MCF 10A (cell line): ENCODE measurements around the gene GRM7. TPM values are rescaled to one million over a fixed set of nuclear protein-coding genes. Genes with fewer than 3 reads are reported as not detected.

Experiments
- BruUV-seq: library from RNA; stranded (reverse); fragments of 400-500 nt; replicated peaks from 2 replicates; lab custom pipeline; 2021; lab: Mats Ljungman, UMichigan
- CTCF ChIA-PET: fragments of 300-600 bp; sonication (Branson Sonifier 250); formaldehyde crosslinking; extraction: SDS; loops from one replicate; lab custom pipeline; 2021; ENCODE audit warnings: antibody characterized with exemption, inconsistent platforms; lab: Yijun Ruan, JAX
- POLR2A ChIA-PET: fragments of 300-600, 350-650 bp; sonication (Branson Sonifier 250); formaldehyde crosslinking; extraction: SDS; loops from one replicate; lab custom pipeline; 2020; ENCODE audit warnings: antibody characterized with exemption, inconsistent platforms; lab: Yijun Ruan, JAX
- DNase-seq: peaks from one replicate; pipeline ENCODE4 v3.0.0-alpha.2; 2018; ENCODE audit not compliant: unreplicated experiment
- H3K27ac Mint-ChIP-seq: one replicate; pipeline ENCODE4 v1.8.0; 2022; ENCODE audit warnings: mild to moderate bottlenecking, low read depth, mixed read lengths; ENCODE audit not compliant: unreplicated experiment
- H3K27me3 Mint-ChIP-seq: one replicate; pipeline ENCODE4 v1.8.0; 2022; ENCODE audit warnings: mixed read lengths; ENCODE audit not compliant: insufficient read depth, unreplicated experiment
- H3K36me3 Mint-ChIP-seq: one replicate; pipeline ENCODE4 v1.8.0; 2022; ENCODE audit warnings: mild to moderate bottlenecking, moderate library complexity, mixed read lengths; ENCODE audit not compliant: insufficient read depth, unreplicated experiment
- H3K4me1 Mint-ChIP-seq: one replicate; pipeline ENCODE4 v1.8.0; 2022; ENCODE audit warnings: mixed read lengths; ENCODE audit not compliant: insufficient read depth, unreplicated experiment
- H3K4me3 Mint-ChIP-seq: one replicate; pipeline ENCODE4 v1.8.0; 2022; ENCODE audit warnings: mild to moderate bottlenecking, moderate library complexity, mixed read lengths; ENCODE audit not compliant: unreplicated experiment
- H3K9me3 Mint-ChIP-seq: one replicate; pipeline ENCODE4 v1.8.0; 2022; ENCODE audit warnings: mixed read lengths; ENCODE audit not compliant: unreplicated experiment
- CTCF ChIP-seq: fragments of 200-600 bp; IDR thresholded peaks from one replicate; pipeline ENCODE4 v1.8.0; 2022; ENCODE audit warnings: antibody characterized with exemption, mild to moderate bottlenecking; ENCODE audit not compliant: unreplicated experiment
- intact Hi-C: fragments of 100-400 bp; cut with micrococcal nuclease; formaldehyde crosslinking; loops from 2 replicates; pipeline ENCODE4 v1.14.1; 2022
- total RNA-seq: library from RNA; stranded (reverse); gene quantifications from 2 replicates; pipeline ENCODE4 v1.2.3, GENCODE V29; 2022

GRM7 gene
- total RNA-seq, 1 experiment from 2014 or later, result not detected

DNA sequence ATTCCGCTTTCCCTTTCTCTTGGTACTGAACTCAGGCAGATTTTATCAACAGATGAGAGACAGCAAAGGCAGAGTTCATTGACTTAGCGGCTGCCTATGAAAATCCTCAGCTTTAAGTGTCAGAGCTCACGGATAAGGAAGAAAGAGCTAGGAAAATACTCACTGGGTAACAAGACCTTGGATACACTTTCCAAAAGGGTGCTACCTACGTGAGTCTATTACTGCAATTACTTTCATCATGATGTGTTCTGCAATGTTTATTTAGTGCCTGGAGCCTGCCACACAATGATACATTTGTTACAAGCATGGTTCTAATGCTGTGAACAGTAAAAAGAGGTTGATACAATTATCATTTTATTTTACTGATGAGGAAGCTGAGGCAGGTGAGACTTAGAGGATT, 177.5 kb downstream of the GRM7 start:
- H3K9me3 Mint-ChIP-seq, result no peaks in the 10 kb centered on the region
- BruUV-seq, result no TSS peak
- no peak for DNase-seq
- H3K4me1 Mint-ChIP-seq, result no peaks in the 10 kb centered on the region
- no peak overlapping the region for H3K27ac Mint-ChIP-seq
- no peak overlapping the region for H3K4me3 Mint-ChIP-seq
- ChIA-PET CTCF (interaction anchor here (0.6 kb wide), 1 partner anchor 1347 kb away, joined by 3 read pairs; no protein-coding TSS in a partner anchor), POLR2A (interaction anchor here (0.9 kb wide), 1 partner anchor 13 kb away, joined by 3 read pairs; no protein-coding TSS in a partner anchor)
- intact Hi-C loops, result no loop called here
- no peaks in the 10 kb centered on the region for H3K36me3 Mint-ChIP-seq
- no peak for TF ChIP-seq CTCF
- H3K27me3 Mint-ChIP-seq, result no peaks in the 10 kb centered on the region

GRCh38 chr3:7062714-7063113, 201.8 kb downstream of the GRM7 start:
- ChIA-PET POLR2A (no interaction called here), CTCF (interaction anchor here (0.7 to 0.9 kb wide), 2 partner anchors 8 to 23 kb away, joined by 3 read pairs; no protein-coding TSS in a partner anchor)
- no peak for DNase-seq
- Mint-ChIP-seq H3K4me1 (peaks cover 5% of the 10 kb centered on the region), H3K27ac (no peak overlapping the region), H3K4me3 (no peak overlapping the region), H3K9me3 (peaks cover 29% of the 10 kb centered on the region), H3K27me3 (no peaks in the 10 kb centered on the region), H3K36me3 (no peaks in the 10 kb centered on the region)
- intact Hi-C loops, result no loop called here
- BruUV-seq, result no TSS peak
- TF ChIP-seq CTCF, result no peak

- DNase-seq, result no peak
- Mint-ChIP-seq H3K4me1 (no peaks in the 10 kb centered on the region), H3K4me3 (no peak overlapping the region), H3K9me3 (peaks cover 14% of the 10 kb centered on the region), H3K36me3 (no peaks in the 10 kb centered on the region), H3K27me3 (no peaks in the 10 kb centered on the region), H3K27ac (no peak overlapping the region)
- ChIA-PET POLR2A (no interaction called here), CTCF (interaction anchor here (0.9 kb wide), 1 partner anchor 45 kb away, joined by 3 read pairs; no protein-coding TSS in a partner anchor)
- no TSS peak for BruUV-seq
- no peak for TF ChIP-seq CTCF
- intact Hi-C loops, result no loop called here
Measured at GRCh38 chr3:7070461-7070860, 209.5 kb downstream of the GRM7 start.

- intact Hi-C loops, result no loop called here
- BruUV-seq, result no TSS peak
- H3K27ac Mint-ChIP-seq, result no peak overlapping the region
Measured at GRCh38 chr3:7074217-7074616, 213.3 kb downstream of the GRM7 start.

More at GRCh38 chr3:7074217-7074616, 213.3 kb downstream of the GRM7 start:
- POLR2A ChIA-PET, result interaction anchor here (0.6 kb wide), 1 partner anchor 1249 kb away, joined by 3 read pairs; no protein-coding TSS in a partner anchor
- Mint-ChIP-seq H3K9me3 (no peaks in the 10 kb centered on the region), H3K4me1 (no peaks in the 10 kb centered on the region), H3K36me3 (no peaks in the 10 kb centered on the region), H3K27me3 (no peaks in the 10 kb centered on the region), H3K4me3 (no peak overlapping the region)
- no peak for TF ChIP-seq CTCF
- DNase-seq, result no peak
- CTCF ChIA-PET, result no interaction called here
